GM18858 (cell line): ENCODE results near the gene HNRNPH2.

Experiments
- ATAC-seq: cut with Tn5 transposase; IDR thresholded peaks from one replicate; pipeline ENCODE4 v1.9.1; 2021; ENCODE audit not compliant: unreplicated experiment

HNRNPH2 gene

DNA sequence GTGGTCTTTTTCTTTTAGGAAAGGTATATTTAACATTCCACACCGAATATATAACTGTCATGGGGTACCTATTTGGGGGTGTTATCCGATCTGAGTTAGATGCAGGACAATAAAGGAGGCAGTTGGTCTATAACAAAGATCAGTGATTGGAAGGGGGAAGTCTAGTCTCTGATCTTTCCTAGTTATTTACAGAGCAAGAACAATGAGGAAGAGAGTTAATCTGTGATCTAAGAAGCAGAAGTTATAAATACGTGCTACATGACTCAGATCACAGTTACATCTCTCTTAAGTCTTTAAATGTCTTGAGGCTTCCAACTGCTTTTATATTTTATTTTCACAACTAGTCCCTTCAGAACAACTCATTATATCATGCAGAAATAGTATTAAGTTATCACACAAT lies 44.0 kb downstream of the HNRNPH2 start:
- ATAC-seq: no peak

GRCh38 chrX:101460669-101461068 lies 52.6 kb downstream of the HNRNPH2 start:
- ATAC-seq: no peak

DNA sequence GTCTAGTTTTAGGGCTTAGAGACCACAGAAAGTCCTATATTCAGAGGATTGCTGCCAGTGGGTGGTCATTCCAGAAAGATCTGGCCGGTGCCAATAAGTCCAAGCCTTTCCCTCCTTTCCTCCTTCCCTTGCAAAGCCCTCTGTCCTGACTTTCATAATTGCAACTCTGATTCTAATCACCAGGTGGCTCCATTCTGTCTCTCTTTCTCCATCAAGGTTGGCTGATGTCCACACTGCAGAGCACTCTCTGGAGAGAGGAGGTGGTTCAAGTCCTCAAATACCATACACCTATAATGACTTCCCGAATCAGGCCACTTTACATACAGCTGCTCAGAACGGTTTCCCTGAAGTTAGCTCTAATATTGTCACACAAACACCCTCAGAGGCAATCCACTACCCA lies 54.9 kb downstream of the HNRNPH2 start:
- ATAC-seq: no peak
